ENCODE measurements around the gene PAPOLG.

- no peak for TF ChIP-seq REST (IDR thresholded peaks at IDR 0.05; ENCODE audit: insufficient read depth in 1 of 2, low read depth in 2 of 2, low read length in 2 of 2)
- TF ChIP-seq SIN3A (IDR thresholded peaks at IDR 0.05; ENCODE audit: borderline replicate concordance, insufficient read depth, low read length) = no peak
- no peak for TF ChIP-seq POLR2AphosphoS5 (IDR thresholded peaks at IDR 0.05; ENCODE audit: low read depth, low read length)
- no peak for TF ChIP-seq TAF1 (IDR thresholded peaks at IDR 0.05; ENCODE audit: borderline replicate concordance, insufficient read depth, low read length)
Measured at GRCh38 chr2:60746318-60746717, 9.8 kb upstream of the PAPOLG start.
